ENCODE results near the gene DCUN1D3.

DNA sequence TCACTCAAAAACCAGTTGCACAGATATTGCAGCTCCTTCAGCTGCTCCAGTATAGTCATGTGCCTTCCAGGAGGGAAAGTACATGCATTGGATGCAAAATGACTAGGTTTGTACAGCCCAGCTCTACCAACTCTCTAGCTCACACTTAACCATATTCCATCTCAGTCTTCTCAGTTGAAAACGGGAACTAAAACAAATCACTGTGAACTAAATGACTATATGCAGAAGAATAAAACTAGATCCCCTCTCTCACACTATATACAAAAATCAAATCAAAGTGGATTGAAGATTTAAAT, 24.9 kb downstream of the DCUN1D3 start:
- TF ChIP-seq CTCF (IDR thresholded peaks at IDR 0.05; ENCODE audit: insufficient read depth, low read length, poor library complexity, severe bottlenecking) = no peak
- no peak for TF ChIP-seq EZH2phosphoT487 (conservative IDR thresholded peaks at IDR 0.05; ENCODE audit: low read length)

Measured in SU-DHL-6 (cell line).